ACHN (cell line): ENCODE results near the gene CRKL.

Experiments used
- DNase-seq: peaks from one replicate; pipeline ENCODE4 v3.0.0-alpha.2; 2015
- in situ Hi-C: cut with HindIII; loops from 2 replicates; pipeline ENCODE4 v1.10.0; 2017; ENCODE audit warnings: low sequenced_read_pairs, low pct_ligation_motif_present, low pct_unique_long_range_greater_than_20kb

CRKL gene

GRCh38 chr22:20916916-20917810, at the start of gene CRKL:
Gene CRKL, plus strand, starts transcription at chr22:20917407. Its CDS starts 528 bp downstream, at chr22:20917935.
- DNase-seq = peak; percentile 94
- in situ Hi-C loops = no loop called here

GRCh38 chr22:20868025-20868962, 48.9 kb upstream of the CRKL start:
- no peak for DNase-seq
- in situ Hi-C loops = no loop called here

- no peak for DNase-seq
- in situ Hi-C loops = no loop called here
Observed at GRCh38 chr22:20869234-20869633, 48.0 kb upstream of the CRKL start.

GRCh38 chr22:20873214-20873613, 44.0 kb upstream of the CRKL start:
- in situ Hi-C loops = no loop called here
- DNase-seq = no peak

- in situ Hi-C loops = no loop called here
- DNase-seq = no peak
Observed at GRCh38 chr22:20875296-20875695, 41.9 kb upstream of the CRKL start.

GRCh38 chr22:20877715-20878114, 39.5 kb upstream of the CRKL start:
- DNase-seq = no peak
- in situ Hi-C loops = no loop called here

GRCh38 chr22:20881231-20881630, 36.0 kb upstream of the CRKL start:
- DNase-seq = no peak
- in situ Hi-C loops = no loop called here

GRCh38 chr22:20881869-20882815, 35.1 kb upstream of the CRKL start:
- in situ Hi-C loops = no loop called here

GRCh38 chr22:20882855-20883254, 34.4 kb upstream of the CRKL start:
- no peak for DNase-seq
- in situ Hi-C loops = no loop called here

More at GRCh38 chr22:20881869-20882815, 35.1 kb upstream of the CRKL start:
- no peak for DNase-seq

- in situ Hi-C loops = no loop called here
- no peak for DNase-seq
Observed at GRCh38 chr22:20884454-20884853, 32.8 kb upstream of the CRKL start.

GRCh38 chr22:20885017-20885556, 32.1 kb upstream of the CRKL start:
- in situ Hi-C loops = no loop called here
- no peak for DNase-seq

- in situ Hi-C loops = no loop called here
Observed at GRCh38 chr22:20885557-20886323, 31.5 kb upstream of the CRKL start.

GRCh38 chr22:20887375-20887774, 29.8 kb upstream of the CRKL start:
- in situ Hi-C loops = no loop called here
- DNase-seq = no peak

More at GRCh38 chr22:20885557-20886323, 31.5 kb upstream of the CRKL start:
- peak; percentile 79 for DNase-seq

- DNase-seq = no peak
- in situ Hi-C loops = no loop called here
Observed at GRCh38 chr22:20889025-20889704, 28.0 kb upstream of the CRKL start.

- no peak for DNase-seq
- in situ Hi-C loops = no loop called here
Observed at GRCh38 chr22:20889904-20890540, 27.2 kb upstream of the CRKL start.

- no peak for DNase-seq
- in situ Hi-C loops = no loop called here
Observed at GRCh38 chr22:20890975-20891374, 26.2 kb upstream of the CRKL start.
